HCT116 (cell line): ENCODE measurements around the gene AKAP14. TPM values are rescaled to one million over a fixed set of nuclear protein-coding genes. Genes with fewer than 3 reads are reported as not detected.

ENCODE experiments used
- ATAC-seq: fragments of 200-7000 bp; cut with Tn5 transposase; 2 replicates; pipeline ENCODE4 v1.9.1; 2020; ENCODE audit warnings: mild to moderate bottlenecking, moderate library complexity
- BruUV-seq: library from RNA; stranded (reverse); fragments of 400-500 nt; replicated peaks from 2 replicates; lab custom pipeline; 2021; lab: Mats Ljungman, UMichigan
- CTCF ChIA-PET: fragments of 300-600 bp; sonication (Branson Sonifier 250); formaldehyde crosslinking; loops from one replicate; lab custom pipeline; 2021; ENCODE audit warnings: antibody characterized with exemption; lab: Charles Lee
- POLR2A ChIA-PET: fragments of 300-600, 350-600 bp; sonication (Branson Sonifier 250); formaldehyde crosslinking; loops from one replicate; lab custom pipeline; 2021; ENCODE audit warnings: antibody characterized with exemption; lab: Charles Lee
- RAD21 ChIA-PET, 2 experiments: fragments of 300-600 bp; sonication (Branson Sonifier 250); formaldehyde crosslinking; loops; one replicate each; lab custom pipeline; 2023; ENCODE audit warnings: low total read pairs in 2 of 2; ENCODE audit not compliant: uncharacterized antibody in 2 of 2, unreplicated experiment in 2 of 2, low non-redundant PET in 1 of 2; lab: Charles Lee
- DNase-seq: peaks from one replicate; pipeline ENCODE4 v3.0.0-alpha.2; 2010; ENCODE audit warnings: low read depth, low spot score
- H2AFZ ChIP-seq: fragments of 200-600 bp; shearing (Covaris generic), sonication (generic); 2 replicates; pipeline ENCODE4 v1.6.1; 2017; ENCODE audit warnings: low read depth, mixed run types, mixed read lengths, antibody characterized with exemption, low read length; ENCODE audit not compliant: poor library complexity, severe bottlenecking
- H3K27ac ChIP-seq: 2 replicates; pipeline ENCODE4 v1.5.1; 2012; ENCODE audit warnings: low read depth, low read length
- H3K27me3 ChIP-seq: fragments of 200-600 bp; sonication (generic); 2 replicates; pipeline ENCODE4 v1.6.1; 2016; ENCODE audit warnings: mixed run types, low read length, mixed read lengths; ENCODE audit not compliant: insufficient read depth
- H3K36me3 ChIP-seq, 2 experiments: fragments of 200-500 bp in 1 of 2; fragments of 200-600 bp in 1 of 2; sonication (Bioruptor generic) in 1 of 2; sonication (generic) in 1 of 2; 2 replicates each; pipeline versions ENCODE4 v1.5.1 to v1.6.1; 2014 to 2016; ENCODE audit warnings: low read length in 2 of 2, inconsistent platforms in 1 of 2, mixed read lengths in 1 of 2, mixed run types in 1 of 2; ENCODE audit not compliant: insufficient read depth in 2 of 2, control insufficient read depth in 1 of 2
- H3K4me1 ChIP-seq, 2 experiments: fragments of 200-600 bp in 1 of 2; sonication (generic) in 1 of 2; 2 replicates each; pipeline versions ENCODE4 v1.5.1 to v1.6.1; 2012 to 2017; ENCODE audit warnings: low read length in 2 of 2, inconsistent platforms in 1 of 2, mild to moderate bottlenecking in 1 of 2, mixed read lengths in 1 of 2, mixed run types in 1 of 2, moderate library complexity in 1 of 2; ENCODE audit not compliant: insufficient read depth in 2 of 2, control insufficient read depth in 1 of 2
- H3K4me2 ChIP-seq: fragments of 200-600 bp; sonication (generic); 2 replicates; pipeline ENCODE4 v1.6.1; 2017; ENCODE audit warnings: mixed run types, low read length, mixed read lengths
- H3K4me3 ChIP-seq, 2 experiments: fragments of 200-600 bp in 1 of 2; sonication (generic) in 1 of 2; replicated peaks in 1 of 2; 2 replicates each; pipeline ENCODE4 v1.5.1; 2011 to 2016; ENCODE audit warnings: low read length in 2 of 2, control low read depth in 1 of 2, low read depth in 1 of 2, mild to moderate bottlenecking in 1 of 2, mixed read lengths in 1 of 2, mixed run types in 1 of 2
- H3K79me2 ChIP-seq: fragments of 200-600 bp; sonication (generic); 2 replicates; pipeline ENCODE4 v1.6.1; 2017; ENCODE audit warnings: mild to moderate bottlenecking, mixed run types, low read length, moderate library complexity, mixed read lengths; ENCODE audit not compliant: insufficient read depth
- H3K9ac ChIP-seq: fragments of 200-600 bp; sonication (generic); 2 replicates; pipeline ENCODE4 v1.6.1; 2016; ENCODE audit warnings: low read length, mixed read lengths
- H3K9me2 ChIP-seq: fragments of 200-600 bp; sonication (generic), shearing (Covaris generic); 2 replicates; pipeline ENCODE4 v1.6.1; 2017; ENCODE audit warnings: mixed run types, mild to moderate bottlenecking, moderate library complexity; ENCODE audit not compliant: insufficient read depth
- H3K9me3 ChIP-seq, 2 experiments: fragments of 200-500 bp in 1 of 2; fragments of 200-600 bp in 1 of 2; sonication (Bioruptor generic) in 1 of 2; sonication (generic) in 1 of 2; 2 replicates each; pipeline ENCODE4 v1.6.1; 2014 to 2017; ENCODE audit warnings: low read length in 2 of 2, mixed read lengths in 2 of 2, inconsistent platforms in 1 of 2, low read depth in 1 of 2, mild to moderate bottlenecking in 1 of 2, mixed run types in 1 of 2, moderate library complexity in 1 of 2; ENCODE audit not compliant: control insufficient read depth in 1 of 2, insufficient read depth in 1 of 2
- H4K20me1 ChIP-seq: fragments of 200-600 bp; sonication (generic), shearing (Covaris generic); 2 replicates; pipeline ENCODE4 v1.6.1; 2017; ENCODE audit warnings: mixed run types, mild to moderate bottlenecking, moderate library complexity; ENCODE audit not compliant: insufficient read depth
- ATF3 ChIP-seq: IDR thresholded peaks from 2 replicates; pipeline ENCODE4 v1.6.1; 2012
- ELF1 ChIP-seq: IDR thresholded peaks from 2 replicates; pipeline ENCODE4 v1.6.1; 2012; ENCODE audit warnings: low read depth, borderline replicate concordance
- EZH2phosphoT487 ChIP-seq: fragments of 200-600 bp; IDR thresholded peaks from 2 replicates; pipeline ENCODE4 v1.6.1; 2018; ENCODE audit warnings: antibody characterized with exemption, borderline replicate concordance
- JUND ChIP-seq: IDR thresholded peaks from 2 replicates; pipeline ENCODE4 v1.6.1; 2012
- MAX ChIP-seq: IDR thresholded peaks from 2 replicates; pipeline ENCODE4 v1.6.1; 2012
- POLR2AphosphoS5 ChIP-seq: IDR thresholded peaks from 2 replicates; pipeline ENCODE4 v1.6.1; 2011; ENCODE audit warnings: mild to moderate bottlenecking, low read depth, low read length, moderate library complexity
- RAD21 ChIP-seq: IDR thresholded peaks from 2 replicates; pipeline ENCODE4 v1.6.1; 2012; ENCODE audit warnings: low read depth, mild to moderate bottlenecking
- SP1 ChIP-seq: IDR thresholded peaks from 2 replicates; pipeline ENCODE4 v1.6.1; 2012; ENCODE audit warnings: low read depth
- TCF7L2 ChIP-seq: IDR thresholded peaks from 2 replicates; pipeline ENCODE4 v1.7.0; 2011; ENCODE audit warnings: borderline replicate concordance, inconsistent platforms; ENCODE audit not compliant: insufficient read depth, insufficient read length; ENCODE audit errors: extremely low read depth
- YY1 ChIP-seq: IDR thresholded peaks from 2 replicates; pipeline ENCODE4 v1.6.1; 2011; ENCODE audit warnings: low read length, low read depth, moderate library complexity, mild to moderate bottlenecking; ENCODE audit not compliant: insufficient replicate concordance; ENCODE audit errors: extremely low read depth
- ZNF274 ChIP-seq: fragments of 200-500 bp; sonication (Bioruptor generic); IDR thresholded peaks from 2 replicates; pipeline ENCODE4 v1.6.1; 2014; ENCODE audit warnings: mild to moderate bottlenecking, low read depth, low read length, inconsistent platforms
- intact Hi-C: fragments of 100-400 bp; cut with micrococcal nuclease; formaldehyde crosslinking; loops from 2 replicates; pipeline ENCODE4 v1.10.0; 2022
- total RNA-seq: library from RNA; stranded (reverse); gene quantifications from one replicate; pipeline ENCODE4 v1.2.1, GENCODE V29; 2021; ENCODE audit not compliant: unreplicated experiment

The AKAP14 gene
- total RNA-seq, 1 experiment from 2014 or later: not detected

GRCh38 chrX:119899125-119899524 lies 3.4 kb downstream of the AKAP14 start:
- Histone ChIP-seq H2AFZ (no peak overlapping the region), H3K4me2 (no peak overlapping the region), H3K4me3 (no peak overlapping the region), H4K20me1 (no peaks in the 10 kb centered on the region), H3K27ac (no peak overlapping the region), H3K79me2 (no peaks in the 10 kb centered on the region), H3K9me3 (no peaks in the 10 kb centered on the region), H3K9ac (no peak overlapping the region), H3K36me3 (no peaks in the 10 kb centered on the region), H3K9me2 (no peaks in the 10 kb centered on the region), H3K27me3 (no peaks in the 10 kb centered on the region), H3K4me1 (no peaks in the 10 kb centered on the region)
- no peak for ATAC-seq
- ChIA-PET CTCF (interaction anchor here (0.9 kb wide), 1 partner anchor 11 kb away, joined by 3 read pairs; no protein-coding TSS in a partner anchor), POLR2A (no interaction called here), RAD21 (no interaction called here)
- no peak for DNase-seq
- no peak for TF ChIP-seq ZNF274
- no TSS peak for BruUV-seq
- intact Hi-C loops: no loop called here

GRCh38 chrX:119900976-119901375 lies 5.3 kb downstream of the AKAP14 start:
- ChIA-PET CTCF (no interaction called here), RAD21 (no interaction called here), POLR2A (no interaction called here)
- no peaks in the 10 kb centered on the region for H4K20me1 ChIP-seq
- H3K9me2 ChIP-seq: no peaks in the 10 kb centered on the region
- intact Hi-C loops: no loop called here
- no peak overlapping the region for H3K4me2 ChIP-seq
- H2AFZ ChIP-seq: no peak overlapping the region
- H3K9me3 ChIP-seq: no peaks in the 10 kb centered on the region
- no peaks in the 10 kb centered on the region for H3K27me3 ChIP-seq
- no peaks in the 10 kb centered on the region for H3K36me3 ChIP-seq
- no peaks in the 10 kb centered on the region for H3K4me1 ChIP-seq
- no peak overlapping the region for H3K4me3 ChIP-seq
- H3K79me2 ChIP-seq: no peaks in the 10 kb centered on the region
- H3K9ac ChIP-seq: no peak overlapping the region
- H3K27ac ChIP-seq: no peak overlapping the region
- no peak for DNase-seq
- no peak for ATAC-seq
- no peak for TF ChIP-seq ATF3
- no peak for TF ChIP-seq TCF7L2
- no peak for TF ChIP-seq EZH2phosphoT487
- no peak for TF ChIP-seq JUND
- TF ChIP-seq ZNF274: no peak
- no peak for TF ChIP-seq MAX
- TF ChIP-seq YY1: no peak
- no peak for TF ChIP-seq ELF1
- TF ChIP-seq SP1: no peak
- TF ChIP-seq POLR2AphosphoS5: no peak
- no peak for TF ChIP-seq RAD21
- no TSS peak for BruUV-seq
